ENCODE data around the gene KRTAP10-12. TPM values are rescaled to one million over a fixed set of nuclear protein-coding genes. Genes with fewer than 3 reads are reported as not detected.

Gene KRTAP10-12
- total RNA-seq, 4 donors from 2014 or later, result not detected

DNA sequence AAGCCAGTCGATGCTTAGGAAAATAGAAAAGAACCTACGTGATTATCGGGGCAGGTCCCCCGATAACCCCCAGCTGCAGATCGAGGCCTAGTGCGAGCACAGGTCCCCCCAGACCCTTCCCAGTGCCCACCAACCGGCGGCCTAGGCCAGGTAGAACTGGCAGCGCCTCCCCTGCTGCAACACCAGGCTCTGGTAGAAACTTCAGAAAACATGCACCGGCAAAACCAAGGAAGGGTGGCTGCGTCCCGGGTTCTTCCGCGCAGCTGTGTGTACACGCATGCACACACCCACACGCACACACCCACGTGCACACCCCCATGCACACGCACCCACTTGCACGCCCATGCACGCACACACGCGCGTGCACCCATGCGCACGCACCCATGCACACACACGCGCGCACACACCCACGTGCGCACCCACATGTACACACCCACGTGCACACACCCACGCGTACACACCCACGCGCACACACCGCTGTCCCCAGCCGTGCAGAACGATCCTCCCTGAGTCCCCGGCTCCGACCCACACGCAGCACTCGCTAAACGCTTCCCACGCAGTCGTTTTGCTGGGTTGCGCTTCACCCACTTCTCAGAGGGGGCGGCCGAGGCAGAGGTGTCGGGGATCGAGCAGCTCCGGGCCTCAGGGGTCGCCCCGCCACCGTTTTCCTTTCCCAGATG, 9.2 kb downstream of the KRTAP10-12 start:
- Histone ChIP-seq H3K9me3 (peaks cover 0 to 4% (median 0%) of the 10 kb centered on the region in 4 donors), H3K36me3 (no peaks in the 10 kb centered on the region), H3K27me3 (peaks cover 0 to 98% of the 10 kb centered on the region in 2 donors), H3K4me3 (no peak overlapping the region), H3K27ac (no peak overlapping the region), H3K4me1 (peaks cover 0 to 23% (median 0%) of the 10 kb centered on the region in 4 donors)
- 4 to 7% methylated on average over 27 to 38 of the region's 54 CpGs for WGBS, 2 donors
- DNase-seq (ENCODE audit: low spot score in 2 of 2), result no peak
- TF ChIP-seq, protein P1, sequence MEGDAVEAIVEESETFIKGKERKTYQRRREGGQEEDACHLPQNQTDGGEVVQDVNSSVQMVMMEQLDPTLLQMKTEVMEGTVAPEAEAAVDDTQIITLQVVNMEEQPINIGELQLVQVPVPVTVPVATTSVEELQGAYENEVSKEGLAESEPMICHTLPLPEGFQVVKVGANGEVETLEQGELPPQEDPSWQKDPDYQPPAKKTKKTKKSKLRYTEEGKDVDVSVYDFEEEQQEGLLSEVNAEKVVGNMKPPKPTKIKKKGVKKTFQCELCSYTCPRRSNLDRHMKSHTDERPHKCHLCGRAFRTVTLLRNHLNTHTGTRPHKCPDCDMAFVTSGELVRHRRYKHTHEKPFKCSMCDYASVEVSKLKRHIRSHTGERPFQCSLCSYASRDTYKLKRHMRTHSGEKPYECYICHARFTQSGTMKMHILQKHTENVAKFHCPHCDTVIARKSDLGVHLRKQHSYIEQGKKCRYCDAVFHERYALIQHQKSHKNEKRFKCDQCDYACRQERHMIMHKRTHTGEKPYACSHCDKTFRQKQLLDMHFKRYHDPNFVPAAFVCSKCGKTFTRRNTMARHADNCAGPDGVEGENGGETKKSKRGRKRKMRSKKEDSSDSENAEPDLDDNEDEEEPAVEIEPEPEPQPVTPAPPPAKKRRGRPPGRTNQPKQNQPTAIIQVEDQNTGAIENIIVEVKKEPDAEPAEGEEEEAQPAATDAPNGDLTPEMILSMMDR (IDR thresholded peaks at IDR 0.05), result no peak
- TF ChIP-seq EP300 (IDR thresholded peaks at IDR 0.05) (no peak), POLR2A (IDR thresholded peaks at IDR 0.05) (no peak)

DNA sequence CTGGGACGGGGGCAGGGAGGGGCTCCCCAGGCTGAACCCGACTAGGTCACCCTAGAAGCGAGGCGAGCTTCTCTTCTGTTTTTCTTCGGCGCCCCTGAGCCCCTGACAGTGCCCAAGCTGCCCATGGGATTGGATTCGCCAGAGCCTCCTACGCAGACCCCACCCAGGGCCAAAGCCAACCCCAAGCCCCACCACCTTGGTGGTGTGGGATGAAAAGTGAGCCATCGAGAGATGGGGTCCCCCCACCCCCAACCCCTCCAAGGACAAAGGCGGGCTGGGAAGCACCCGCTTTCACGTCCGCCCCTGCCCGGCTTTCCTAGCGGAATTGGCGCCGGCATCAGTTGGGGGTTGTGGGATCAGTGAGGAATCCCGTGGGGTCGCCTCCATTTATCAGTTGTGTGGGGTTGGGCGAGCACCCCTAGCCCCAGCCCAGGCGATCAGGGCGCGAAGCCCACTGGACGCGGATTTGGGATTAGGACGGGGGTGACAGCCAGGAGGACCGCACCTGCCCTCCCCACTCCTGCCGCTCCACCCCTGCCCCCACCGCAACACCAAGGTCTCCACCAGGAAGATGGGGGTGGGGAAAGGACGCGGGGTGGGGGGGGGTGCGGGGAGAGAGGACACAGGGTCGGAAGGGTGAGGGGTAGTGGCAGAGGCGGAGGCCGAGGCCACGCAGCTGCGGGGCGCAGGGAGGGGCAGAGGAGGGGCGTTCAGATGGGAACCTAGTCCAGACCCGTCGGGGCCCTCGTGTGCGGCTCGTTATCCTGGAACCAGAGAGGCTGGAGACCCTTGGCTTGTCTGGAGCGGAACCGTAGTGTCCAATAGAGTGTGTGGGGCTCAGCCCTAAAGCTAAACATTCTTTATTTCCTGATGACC, 10.0 kb downstream of the KRTAP10-12 start:
- no peaks in the 10 kb centered on the region for H3K36me3 ChIP-seq
- TF ChIP-seq, protein P1 (IDR thresholded peaks at IDR 0.05), result no peak
- TF ChIP-seq POLR2A (IDR thresholded peaks at IDR 0.05), result no peak
- no peak for TF ChIP-seq EP300 (IDR thresholded peaks at IDR 0.05)
- peaks cover 0 to 4% (median 0%) of the 10 kb centered on the region in 4 donors for H3K9me3 ChIP-seq
- H3K4me3 ChIP-seq, result no peak overlapping the region
- H3K27me3 ChIP-seq, result peaks cover 0 to 98% of the 10 kb centered on the region in 2 donors
- DNase-seq (ENCODE audit: low spot score in 2 of 2), result no peak
- H3K4me1 ChIP-seq, result peaks cover 0 to 30% (median 0%) of the 10 kb centered on the region in 4 donors
- WGBS, 2 donors, result 2% methylated on average over 21 to 40 of the region's 46 CpGs
- no peak overlapping the region for H3K27ac ChIP-seq

DNA sequence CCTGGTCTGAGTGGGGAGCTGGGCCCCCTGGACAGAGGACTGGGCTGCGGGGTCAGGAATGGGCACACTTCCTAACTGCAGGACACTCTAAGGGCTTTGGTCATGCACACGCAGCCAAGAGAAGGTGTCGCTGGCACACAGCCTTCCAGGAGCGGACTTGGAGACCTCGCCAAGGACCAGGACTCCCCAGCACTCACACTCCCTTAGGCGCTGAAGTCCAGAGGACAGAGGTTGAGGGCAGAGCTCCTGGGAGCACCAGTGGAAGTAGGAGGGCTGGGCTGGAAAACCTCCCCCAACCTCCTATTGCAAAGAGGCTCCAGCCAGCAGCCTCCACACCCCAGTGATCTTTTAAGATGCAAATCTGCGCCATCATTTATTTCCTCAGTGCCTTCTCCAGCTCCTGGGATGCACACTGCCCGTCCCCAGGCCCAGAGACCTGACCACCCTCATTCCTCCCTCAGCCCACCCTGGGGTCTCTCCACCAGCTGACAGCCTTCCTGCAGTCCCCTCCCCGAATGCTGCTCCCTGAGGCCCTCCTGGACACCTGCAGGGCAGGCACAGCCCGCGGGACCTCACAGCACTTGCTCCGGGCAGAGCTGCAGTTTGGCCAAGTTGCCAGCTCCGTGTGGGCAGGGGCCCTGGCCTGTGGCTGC, 11.4 kb downstream of the KRTAP10-12 start:
- H3K36me3 ChIP-seq, result no peaks in the 10 kb centered on the region
- H3K9me3 ChIP-seq, result peaks cover 0 to 4% (median 0%) of the 10 kb centered on the region in 4 donors
- H3K27me3 ChIP-seq, result peaks cover 2 to 98% of the 10 kb centered on the region in 2 donors
- peaks cover 0 to 30% (median 0%) of the 10 kb centered on the region in 4 donors for H3K4me1 ChIP-seq
- WGBS, 2 donors, result 0 to 1% methylated on average over 12 to 13 of the region's 13 CpGs
- no peak overlapping the region for H3K27ac ChIP-seq
- TF ChIP-seq POLR2A (IDR thresholded peaks at IDR 0.05), result no peak
- no peak for TF ChIP-seq EP300 (IDR thresholded peaks at IDR 0.05)
- TF ChIP-seq, protein P1 (IDR thresholded peaks at IDR 0.05), result no peak
- no peak overlapping the region for H3K4me3 ChIP-seq
- DNase-seq (ENCODE audit: low spot score in 2 of 2), result no peak

DNA sequence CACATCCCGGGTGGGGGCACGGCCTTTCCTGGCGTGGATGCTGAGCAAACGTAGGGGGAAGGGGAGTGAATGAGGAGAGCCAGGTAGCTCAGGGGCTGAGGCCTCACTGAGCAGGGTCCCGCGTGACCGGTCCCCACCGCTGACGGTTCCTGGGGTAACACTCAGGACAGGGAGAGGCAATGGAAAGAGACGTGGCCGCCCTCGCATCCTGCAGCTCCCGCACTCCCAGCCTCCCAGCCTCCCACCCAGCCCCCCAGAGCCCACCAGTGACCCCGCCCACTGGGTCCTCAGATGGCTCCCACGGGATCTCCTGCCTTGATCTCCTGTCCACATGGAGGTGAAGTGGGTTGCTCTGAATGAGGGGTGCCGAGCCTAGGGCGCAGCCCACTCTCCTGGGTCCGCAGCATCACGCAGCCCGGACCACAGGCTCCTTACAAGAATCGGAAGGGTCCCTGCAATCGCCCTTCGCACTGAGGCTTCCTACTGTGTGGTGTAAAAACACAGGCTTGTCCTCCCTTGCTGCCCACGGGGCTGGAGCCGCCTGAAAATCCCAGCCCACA, 12.0 kb downstream of the KRTAP10-12 start:
- TF ChIP-seq POLR2A (IDR thresholded peaks at IDR 0.05), result no peak
- no peak for TF ChIP-seq EP300 (IDR thresholded peaks at IDR 0.05)
- TF ChIP-seq, protein P1 (IDR thresholded peaks at IDR 0.05), result no peak
- H3K4me3 ChIP-seq, result no peak overlapping the region
- H3K36me3 ChIP-seq, result no peaks in the 10 kb centered on the region
- peaks cover 0 to 4% (median 0%) of the 10 kb centered on the region in 4 donors for H3K9me3 ChIP-seq
- DNase-seq (ENCODE audit: low spot score in 2 of 2), result no peak
- peaks cover 2 to 98% of the 10 kb centered on the region in 2 donors for H3K27me3 ChIP-seq
- peaks cover 0 to 30% (median 0%) of the 10 kb centered on the region in 4 donors for H3K4me1 ChIP-seq
- WGBS, 2 donors, result 1 to 9% methylated on average over 12 to 14 of the region's 25 CpGs
- no peak overlapping the region for H3K27ac ChIP-seq

All from tibial nerve (tissue), 4 donors.